Adrenal gland (tissue), 12 donors: Measurements from ENCODE around the gene MEI4. TPM values are rescaled to one million over a fixed set of nuclear protein-coding genes. Genes with fewer than 3 reads are reported as not detected.
"Not testable (repeated sequence)": the region's sequence is repeated elsewhere in the genome, so short reads cannot be mapped to it uniquely, and the experiment has no call there.

Experiments
- DNase-seq, 7 donors: peaks; one replicate each; pipeline ENCODE4 v3.0.0-alpha.2; 2019 to 2020
- H3K27ac ChIP-seq, 5 donors: fragments of 200-600 bp; sonication (generic) in 4 of 5; 1 replicate in 3 of 5; 2 replicates in 2 of 5; pipeline versions ENCODE4 v1.5.1 to v1.8.0; 2016 to 2020; ENCODE audit warnings: mild to moderate bottlenecking in 1 of 5
- H3K27me3 ChIP-seq: fragments of 200-600 bp; 2 replicates; pipeline ENCODE4 v1.8.0; 2021
- H3K36me3 ChIP-seq, 2 donors: fragments of 200-600 bp; replicated peaks in 1 of 2; 1 replicate in 1 of 2; 2 replicates in 1 of 2; pipeline versions ENCODE4 v1.5.1 to v1.8.0; 2018 to 2022
- H3K4me1 ChIP-seq, 2 donors: fragments of 200-600 bp; replicated peaks in 1 of 2; 1 replicate in 1 of 2; 2 replicates in 1 of 2; pipeline versions ENCODE4 v1.5.1 to v1.8.0; 2018 to 2021
- H3K4me3 ChIP-seq, 4 donors: fragments of 200-600 bp; sonication (generic) in 3 of 4; one replicate each; pipeline ENCODE4 v1.5.1; 2016 to 2018
- H3K9me3 ChIP-seq, 3 donors: fragments of 200-600 bp; sonication (generic) in 1 of 3; replicated peaks in 1 of 3; 1 replicate in 2 of 3; 2 replicates in 1 of 3; pipeline versions ENCODE4 v1.5.1 to v1.8.0; 2016 to 2021
- POLR2A ChIP-seq, 2 donors: fragments of 450-650 bp; IDR thresholded peaks; one replicate each; pipeline ENCODE4 v1.6.1; 2017; ENCODE audit warnings: antibody characterized with exemption in 2 of 2, mild to moderate bottlenecking in 2 of 2, moderate library complexity in 1 of 2
- WGBS, 4 donors: extraction: QIAGEN DNeasy Blood & Tissue Kit in 2 of 4; methylation state at CpG; one replicate each; pipeline versions ENCODE4 v1.1.5 to v1.1.7; 2013 to 2017; 5-methylcytosine and 5-hydroxymethylcytosine counted together
- intact Hi-C, 2 donors: fragments of 100-400 bp; cut with DNase I; formaldehyde crosslinking; loops; one replicate each; pipeline versions ENCODE4 v1.14.1 to v1.15.0; 2022 to 2023
- polyA plus RNA-seq, 3 donors: library from polyadenylated mRNA; stranded (reverse); fragments of 200-250 nt in 2 of 3; fragments of 350-450 nt in 1 of 3; fragmentation: Illumina TruSeq in 1 of 3; extraction: RNeasy Lipid Tissue Mini Kit (QIAGEN cat#74804) in 1 of 3; gene quantifications; one replicate each; pipeline ENCODE4 v1.2.3, GENCODE V29; 2013 to 2014
- total RNA-seq, 9 donors: library from RNA; depleted of rRNA in 4 of 9; stranded (reverse); fragments of >200 nt in 4 of 9; fragments of 120-200 nt in 1 of 9; fragmentation: NEBNext Ultra II Directional in 1 of 9; extraction: Animal tissue kit (Norgen Biotek cat#: 25700) in 1 of 9; gene quantifications; one replicate each; pipeline versions ENCODE4 v1.1.0 to v1.2.4, GENCODE V29; 2013 to 2023
- TF ChIP-seq, protein P1 (sequence below), 6 experiments: fragments of 450-650 bp in 4 of 6; fragments of 200-600 bp in 2 of 6; sonication (generic) in 1 of 6; IDR thresholded peaks; 1 replicate in 5 of 6; 2 replicates in 1 of 6; pipeline versions ENCODE4 v1.5.1 to v1.8.0; 2016 to 2021; ENCODE audit warnings: antibody characterized with exemption in 6 of 6, mild to moderate bottlenecking in 2 of 6, moderate library complexity in 1 of 6
- donor health status: healthy with polysubstance abuse.
- donor health status: Bipolar disorder and iron deficiency.
- donor health status: DM: yes; HTN: yes; CAD: no.
- donor health status: DM: no; HTN: no; CAD: no.
- donor health status: DM: no; HTN: no; CAD: no.
- donor health status: DM: yes; HTN: yes; CAD: no.

Gene MEI4
- total and polyA plus RNA-seq, 12 donors = 0.16 to 2.8 (median 0.66) TPM

DNA sequence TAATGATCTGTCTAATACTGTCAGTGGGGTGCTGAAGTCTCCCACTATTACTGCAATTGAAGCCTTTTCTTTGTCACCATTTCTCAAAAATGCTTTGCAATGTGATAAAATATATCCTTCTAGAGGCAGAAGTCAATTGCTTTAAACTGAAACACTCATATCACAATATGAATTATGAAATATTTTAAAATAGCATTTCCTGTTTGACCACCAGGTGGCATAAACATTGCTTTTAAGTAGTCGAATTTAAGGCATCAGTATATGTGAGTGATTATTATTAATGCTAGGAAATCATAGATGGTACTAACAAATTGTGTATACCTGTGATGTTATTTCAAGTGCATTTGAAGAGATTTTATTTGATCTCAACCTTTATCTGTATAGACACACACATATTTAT is 87.5 kb downstream of the MEI4 start:
- Histone ChIP-seq H3K4me1 (no peaks in the 10 kb centered on the region), H3K27me3 (no peaks in the 10 kb centered on the region), H3K9me3 (no peaks in the 10 kb centered on the region), H3K27ac (no peak overlapping the region), H3K36me3 (no peaks in the 10 kb centered on the region), H3K4me3 (no peak overlapping the region)
- 2 to 15% (median 4%) methylated on average over 1 of the region's 1 CpG for WGBS, 4 donors
- no peak for DNase-seq
- intact Hi-C loops = no loop called here
- TF ChIP-seq POLR2A (IDR thresholded peaks at IDR 0.05) = no peak
- TF ChIP-seq, protein P1, sequence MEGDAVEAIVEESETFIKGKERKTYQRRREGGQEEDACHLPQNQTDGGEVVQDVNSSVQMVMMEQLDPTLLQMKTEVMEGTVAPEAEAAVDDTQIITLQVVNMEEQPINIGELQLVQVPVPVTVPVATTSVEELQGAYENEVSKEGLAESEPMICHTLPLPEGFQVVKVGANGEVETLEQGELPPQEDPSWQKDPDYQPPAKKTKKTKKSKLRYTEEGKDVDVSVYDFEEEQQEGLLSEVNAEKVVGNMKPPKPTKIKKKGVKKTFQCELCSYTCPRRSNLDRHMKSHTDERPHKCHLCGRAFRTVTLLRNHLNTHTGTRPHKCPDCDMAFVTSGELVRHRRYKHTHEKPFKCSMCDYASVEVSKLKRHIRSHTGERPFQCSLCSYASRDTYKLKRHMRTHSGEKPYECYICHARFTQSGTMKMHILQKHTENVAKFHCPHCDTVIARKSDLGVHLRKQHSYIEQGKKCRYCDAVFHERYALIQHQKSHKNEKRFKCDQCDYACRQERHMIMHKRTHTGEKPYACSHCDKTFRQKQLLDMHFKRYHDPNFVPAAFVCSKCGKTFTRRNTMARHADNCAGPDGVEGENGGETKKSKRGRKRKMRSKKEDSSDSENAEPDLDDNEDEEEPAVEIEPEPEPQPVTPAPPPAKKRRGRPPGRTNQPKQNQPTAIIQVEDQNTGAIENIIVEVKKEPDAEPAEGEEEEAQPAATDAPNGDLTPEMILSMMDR (IDR thresholded peaks at IDR 0.05) = peak; percentile 38 to 63 (median 49)

DNA sequence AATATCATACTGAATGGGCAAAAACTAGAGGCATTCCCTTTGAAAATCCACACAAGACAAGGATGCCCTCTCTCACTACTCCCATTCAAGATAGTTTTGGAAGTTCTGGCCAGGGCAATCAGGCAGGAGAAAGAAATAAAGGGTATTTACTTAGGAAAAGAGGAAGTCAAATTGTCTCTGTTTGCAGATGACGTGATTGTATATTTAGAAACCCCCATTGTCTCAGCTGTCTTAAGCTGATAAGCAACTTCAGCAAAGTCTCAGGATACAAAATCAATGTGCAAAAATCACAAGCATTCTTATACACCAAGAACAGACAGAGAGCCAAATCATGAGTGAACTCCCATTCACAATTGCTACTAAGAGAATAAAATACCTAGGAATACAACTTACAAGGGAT is 99.3 kb downstream of the MEI4 start:
- WGBS, 4 donors = 50 to 73% (median 66%) methylated on average over 1 of the region's 1 CpG
- DNase-seq, intact Hi-C loops, H3K4me3 ChIP-seq, H3K4me1 ChIP-seq, H3K27ac ChIP-seq, H3K9me3 ChIP-seq, H3K27me3 ChIP-seq, H3K36me3 ChIP-seq: not testable (repeated sequence)

DNA sequence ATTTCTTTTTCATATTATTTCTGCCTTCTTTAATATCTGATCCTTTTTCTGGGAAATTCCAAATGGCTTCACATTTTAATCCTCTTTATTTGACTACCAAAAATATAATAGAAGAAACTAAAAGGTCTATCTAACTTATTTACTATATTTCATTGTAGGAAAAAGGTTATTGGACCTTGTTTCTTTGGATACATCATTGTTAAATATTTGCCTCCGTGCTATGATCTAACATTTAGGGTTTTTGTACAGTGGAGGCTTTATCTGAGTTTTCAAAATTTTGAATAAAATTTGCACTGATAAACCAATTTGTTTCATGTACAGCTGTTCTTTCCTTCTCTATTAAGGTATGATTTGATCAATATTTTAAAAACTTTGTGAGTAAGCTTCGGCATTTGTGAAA is 109.5 kb downstream of the MEI4 start:
- H3K27ac ChIP-seq = no peak overlapping the region
- no peak for DNase-seq
- intact Hi-C loops = no loop called here
- no peaks in the 10 kb centered on the region for H3K36me3 ChIP-seq
- H3K9me3 ChIP-seq = no peaks in the 10 kb centered on the region
- no peak overlapping the region for H3K4me3 ChIP-seq
- 88 to 94% (median 91%) methylated on average over 2 of the region's 2 CpGs for WGBS, 4 donors
- no peak for TF ChIP-seq POLR2A (IDR thresholded peaks at IDR 0.05)
- TF ChIP-seq, protein P1 (IDR thresholded peaks at IDR 0.05) = no peak
- H3K4me1 ChIP-seq = no peaks in the 10 kb centered on the region
- no peaks in the 10 kb centered on the region for H3K27me3 ChIP-seq

DNA sequence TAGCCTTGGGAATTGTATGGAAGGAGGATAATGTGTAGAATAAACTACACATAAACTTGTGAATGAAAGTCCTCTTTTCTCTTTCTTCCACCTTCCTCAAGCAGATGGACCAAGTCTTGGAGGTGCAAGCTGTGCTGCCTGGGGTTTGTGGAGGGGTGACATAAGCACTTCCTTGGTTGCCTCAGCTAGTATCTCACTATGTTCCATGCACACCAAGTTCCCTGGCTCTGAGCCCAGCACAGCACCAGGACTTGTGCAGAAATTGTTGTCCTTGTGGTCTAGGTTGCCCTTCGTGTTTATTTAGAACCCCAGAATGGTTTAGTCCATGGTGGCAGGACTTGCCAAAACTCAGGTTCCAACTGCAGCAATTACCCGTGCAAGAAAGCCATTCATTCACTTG is 110.3 kb downstream of the MEI4 start:
- H3K9me3 ChIP-seq = no peaks in the 10 kb centered on the region
- intact Hi-C loops = no loop called here
- no peak for DNase-seq
- H3K27me3 ChIP-seq = no peaks in the 10 kb centered on the region
- H3K4me3 ChIP-seq = no peak overlapping the region
- no peak overlapping the region for H3K27ac ChIP-seq
- 82 to 100% (median 83%) methylated on average over 1 to 2 of the region's 2 CpGs for WGBS, 4 donors
- TF ChIP-seq POLR2A (IDR thresholded peaks at IDR 0.05) = no peak
- TF ChIP-seq, protein P1 (IDR thresholded peaks at IDR 0.05) = no peak
- no peaks in the 10 kb centered on the region for H3K36me3 ChIP-seq
- no peaks in the 10 kb centered on the region for H3K4me1 ChIP-seq

DNA sequence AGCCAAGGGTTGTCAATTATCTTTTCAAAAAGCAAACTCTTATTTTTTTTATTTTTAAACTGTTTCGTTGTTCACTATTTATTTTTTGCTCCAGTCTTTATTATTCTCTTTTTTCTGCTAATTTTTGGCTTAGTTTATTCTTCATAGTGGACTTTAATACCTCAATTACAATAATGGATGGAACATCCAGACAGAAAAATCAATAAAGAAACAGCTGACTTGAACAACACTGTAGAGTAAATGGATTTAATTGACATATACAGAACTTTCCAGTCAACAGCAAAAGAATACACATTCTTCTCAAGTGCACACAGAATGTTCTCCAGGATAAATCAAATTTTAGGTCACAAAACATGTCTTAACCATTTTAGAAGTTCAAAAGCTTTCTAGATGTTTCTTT is 111.5 kb downstream of the MEI4 start:
- WGBS, 4 donors = 81 to 84% (median 82%) methylated on average over 1 of the region's 1 CpG
- no peak for DNase-seq
- no peak for TF ChIP-seq POLR2A (IDR thresholded peaks at IDR 0.05)
- TF ChIP-seq, protein P1 (IDR thresholded peaks at IDR 0.05) = no peak
- no peaks in the 10 kb centered on the region for H3K4me1 ChIP-seq
- no peaks in the 10 kb centered on the region for H3K27me3 ChIP-seq
- H3K9me3 ChIP-seq = no peaks in the 10 kb centered on the region
- no peak overlapping the region for H3K4me3 ChIP-seq
- intact Hi-C loops = no loop called here
- H3K36me3 ChIP-seq = no peaks in the 10 kb centered on the region
- H3K27ac ChIP-seq = no peak overlapping the region
